HepG2 (cell line): ENCODE data around the gene LGALS16. TPM values are rescaled to one million over a fixed set of nuclear protein-coding genes. Genes with fewer than 3 reads are reported as not detected.

Source experiments
- AKAP8 ChIP-seq: sonication (generic); formaldehyde crosslinking; IDR thresholded peaks from 2 replicates; pipeline ENCODE4 v1.5.1; 2020; ENCODE audit warnings: mild to moderate bottlenecking, missing genetic modification reagents
- BHLHE40 ChIP-seq: IDR thresholded peaks from 2 replicates; pipeline ENCODE4 v1.6.1; 2011; ENCODE audit warnings: low read length, improper control_type of control experiment
- HDAC1 ChIP-seq: sonication (generic); formaldehyde crosslinking; IDR thresholded peaks from 2 replicates; pipeline ENCODE4 v1.5.1; 2020; ENCODE audit warnings: mild to moderate bottlenecking, missing genetic modification reagents
- MYC ChIP-seq: sonication (generic); formaldehyde crosslinking; IDR thresholded peaks from 2 replicates; pipeline ENCODE4 v1.9.0; 2021; ENCODE audit warnings: missing genetic modification reagents, borderline replicate concordance
- RFX5 ChIP-seq: IDR thresholded peaks from 2 replicates; pipeline ENCODE4 v1.6.1; 2011; ENCODE audit warnings: low read depth, low read length, improper control_type of control experiment
- ZNF136 ChIP-seq: sonication (generic); formaldehyde crosslinking; IDR thresholded peaks from 2 replicates; pipeline ENCODE4 v1.8.1; 2022; ENCODE audit warnings: low read depth, mild to moderate bottlenecking, moderate library complexity, missing genetic modification reagents
- ZNF205 ChIP-seq: IDR thresholded peaks from 2 replicates; pipeline ENCODE4 v1.6.1; 2018; ENCODE audit warnings: missing biosample characterization, missing genetic modification reagents
- ZNF343 ChIP-seq: sonication (generic); formaldehyde crosslinking; IDR thresholded peaks from 2 replicates; pipeline ENCODE4 v1.4.0; 2020; ENCODE audit warnings: mild to moderate bottlenecking, missing genetic modification reagents
- ZNF354B ChIP-seq: sonication (generic); formaldehyde crosslinking; IDR thresholded peaks from 2 replicates; pipeline ENCODE4 v1.8.0; 2022; ENCODE audit warnings: mild to moderate bottlenecking, missing genetic modification reagents
- ZNF605 ChIP-seq: sonication (generic); formaldehyde crosslinking; IDR thresholded peaks from 2 replicates; pipeline ENCODE4 v1.8.0; 2022; ENCODE audit warnings: mild to moderate bottlenecking, missing genetic modification reagents
- ZNF768 ChIP-seq: sonication (generic); formaldehyde crosslinking; IDR thresholded peaks from 2 replicates; pipeline ENCODE4 v1.4.0; 2020; ENCODE audit warnings: missing genetic modification reagents
- polyA plus RNA-seq, 8 experiments: library from polyadenylated mRNA; depleted of rRNA in 3 of 8; stranded (reverse) in 7 of 8; unstranded in 1 of 8; fragments of >200 nt; fragmentation: Illumina TruSeq in 4 of 8; extraction: Trizol in 4 of 8; gene quantifications; 2 replicates each; pipeline versions ENCODE4 v1.2.1 to v1.2.3, GENCODE V29; 2011 to 2016; ENCODE audit warnings: low read depth in 4 of 8, missing spikeins in 1 of 8, mixed read lengths in 1 of 8; ENCODE audit not compliant: insufficient read depth in 1 of 8
- total RNA-seq, 5 experiments: library from RNA; depleted of rRNA; stranded (reverse); fragments of >200 nt; fragmentation: Illumina TruSeq; extraction: Trizol; gene quantifications; 2 replicates each; pipeline ENCODE4 v1.2.3, GENCODE V29; 2016; ENCODE audit warnings: low read depth in 1 of 5
- TF ChIP-seq, protein P1 (sequence below): sonication (generic); formaldehyde crosslinking; IDR thresholded peaks from 2 replicates; pipeline ENCODE4 v1.4.0; 2020; ENCODE audit warnings: missing genetic modification reagents
- TF ChIP-seq, protein P2 (sequence below): sonication (generic); formaldehyde crosslinking; IDR thresholded peaks from one replicate; pipeline ENCODE4 v1.5.1; 2020; ENCODE audit warnings: mild to moderate bottlenecking, missing genetic modification reagents; ENCODE audit errors: not compliant biosample characterization
- TF ChIP-seq, protein P3 (sequence below): sonication (generic); formaldehyde crosslinking; IDR thresholded peaks from 2 replicates; pipeline ENCODE4 v1.4.0; 2020; ENCODE audit warnings: missing genetic modification reagents, borderline replicate concordance
- TF ChIP-seq, protein P4 (sequence below): sonication (generic); formaldehyde crosslinking; IDR thresholded peaks from 2 replicates; pipeline ENCODE4; 2020; ENCODE audit warnings: missing genetic modification reagents, mild to moderate bottlenecking, borderline replicate concordance
- TF ChIP-seq, protein P5 (sequence below): sonication (generic); formaldehyde crosslinking; IDR thresholded peaks from 2 replicates; pipeline ENCODE4 v1.4.0; 2020; ENCODE audit warnings: missing genetic modification reagents

The LGALS16 gene
- total and polyA plus RNA-seq, 2 of the 13 experiments (the other 11 are each of a cell fraction or from before 2014, with no cell fraction given), result not detected

DNA sequence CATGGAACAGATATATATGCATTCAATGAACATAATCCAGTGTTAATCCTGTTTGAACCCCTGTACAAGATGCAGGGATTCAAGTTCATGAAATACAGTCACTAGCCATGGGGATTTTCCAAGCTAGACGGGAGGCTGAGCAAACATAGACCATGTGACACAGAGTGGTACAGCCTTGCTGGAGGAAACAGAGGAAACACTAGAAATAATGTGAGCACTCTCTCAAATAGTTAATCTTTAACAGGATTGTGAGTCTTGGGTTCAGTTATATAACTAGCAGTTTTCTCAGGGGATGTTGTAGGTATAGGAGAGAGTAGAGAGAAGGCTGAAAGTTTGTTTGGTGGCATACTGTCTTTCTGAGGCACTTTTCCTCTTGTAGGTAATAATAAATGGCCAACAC, 13.9 kb upstream of the LGALS16 start (continued):
- TF ChIP-seq, protein P1, sequence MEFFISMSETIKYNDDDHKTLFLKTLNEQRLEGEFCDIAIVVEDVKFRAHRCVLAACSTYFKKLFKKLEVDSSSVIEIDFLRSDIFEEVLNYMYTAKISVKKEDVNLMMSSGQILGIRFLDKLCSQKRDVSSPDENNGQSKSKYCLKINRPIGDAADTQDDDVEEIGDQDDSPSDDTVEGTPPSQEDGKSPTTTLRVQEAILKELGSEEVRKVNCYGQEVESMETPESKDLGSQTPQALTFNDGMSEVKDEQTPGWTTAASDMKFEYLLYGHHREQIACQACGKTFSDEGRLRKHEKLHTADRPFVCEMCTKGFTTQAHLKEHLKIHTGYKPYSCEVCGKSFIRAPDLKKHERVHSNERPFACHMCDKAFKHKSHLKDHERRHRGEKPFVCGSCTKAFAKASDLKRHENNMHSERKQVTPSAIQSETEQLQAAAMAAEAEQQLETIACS (CRISPR knock-in tag), result no peak
- no peak for TF ChIP-seq ZNF343
- TF ChIP-seq, protein P2, sequence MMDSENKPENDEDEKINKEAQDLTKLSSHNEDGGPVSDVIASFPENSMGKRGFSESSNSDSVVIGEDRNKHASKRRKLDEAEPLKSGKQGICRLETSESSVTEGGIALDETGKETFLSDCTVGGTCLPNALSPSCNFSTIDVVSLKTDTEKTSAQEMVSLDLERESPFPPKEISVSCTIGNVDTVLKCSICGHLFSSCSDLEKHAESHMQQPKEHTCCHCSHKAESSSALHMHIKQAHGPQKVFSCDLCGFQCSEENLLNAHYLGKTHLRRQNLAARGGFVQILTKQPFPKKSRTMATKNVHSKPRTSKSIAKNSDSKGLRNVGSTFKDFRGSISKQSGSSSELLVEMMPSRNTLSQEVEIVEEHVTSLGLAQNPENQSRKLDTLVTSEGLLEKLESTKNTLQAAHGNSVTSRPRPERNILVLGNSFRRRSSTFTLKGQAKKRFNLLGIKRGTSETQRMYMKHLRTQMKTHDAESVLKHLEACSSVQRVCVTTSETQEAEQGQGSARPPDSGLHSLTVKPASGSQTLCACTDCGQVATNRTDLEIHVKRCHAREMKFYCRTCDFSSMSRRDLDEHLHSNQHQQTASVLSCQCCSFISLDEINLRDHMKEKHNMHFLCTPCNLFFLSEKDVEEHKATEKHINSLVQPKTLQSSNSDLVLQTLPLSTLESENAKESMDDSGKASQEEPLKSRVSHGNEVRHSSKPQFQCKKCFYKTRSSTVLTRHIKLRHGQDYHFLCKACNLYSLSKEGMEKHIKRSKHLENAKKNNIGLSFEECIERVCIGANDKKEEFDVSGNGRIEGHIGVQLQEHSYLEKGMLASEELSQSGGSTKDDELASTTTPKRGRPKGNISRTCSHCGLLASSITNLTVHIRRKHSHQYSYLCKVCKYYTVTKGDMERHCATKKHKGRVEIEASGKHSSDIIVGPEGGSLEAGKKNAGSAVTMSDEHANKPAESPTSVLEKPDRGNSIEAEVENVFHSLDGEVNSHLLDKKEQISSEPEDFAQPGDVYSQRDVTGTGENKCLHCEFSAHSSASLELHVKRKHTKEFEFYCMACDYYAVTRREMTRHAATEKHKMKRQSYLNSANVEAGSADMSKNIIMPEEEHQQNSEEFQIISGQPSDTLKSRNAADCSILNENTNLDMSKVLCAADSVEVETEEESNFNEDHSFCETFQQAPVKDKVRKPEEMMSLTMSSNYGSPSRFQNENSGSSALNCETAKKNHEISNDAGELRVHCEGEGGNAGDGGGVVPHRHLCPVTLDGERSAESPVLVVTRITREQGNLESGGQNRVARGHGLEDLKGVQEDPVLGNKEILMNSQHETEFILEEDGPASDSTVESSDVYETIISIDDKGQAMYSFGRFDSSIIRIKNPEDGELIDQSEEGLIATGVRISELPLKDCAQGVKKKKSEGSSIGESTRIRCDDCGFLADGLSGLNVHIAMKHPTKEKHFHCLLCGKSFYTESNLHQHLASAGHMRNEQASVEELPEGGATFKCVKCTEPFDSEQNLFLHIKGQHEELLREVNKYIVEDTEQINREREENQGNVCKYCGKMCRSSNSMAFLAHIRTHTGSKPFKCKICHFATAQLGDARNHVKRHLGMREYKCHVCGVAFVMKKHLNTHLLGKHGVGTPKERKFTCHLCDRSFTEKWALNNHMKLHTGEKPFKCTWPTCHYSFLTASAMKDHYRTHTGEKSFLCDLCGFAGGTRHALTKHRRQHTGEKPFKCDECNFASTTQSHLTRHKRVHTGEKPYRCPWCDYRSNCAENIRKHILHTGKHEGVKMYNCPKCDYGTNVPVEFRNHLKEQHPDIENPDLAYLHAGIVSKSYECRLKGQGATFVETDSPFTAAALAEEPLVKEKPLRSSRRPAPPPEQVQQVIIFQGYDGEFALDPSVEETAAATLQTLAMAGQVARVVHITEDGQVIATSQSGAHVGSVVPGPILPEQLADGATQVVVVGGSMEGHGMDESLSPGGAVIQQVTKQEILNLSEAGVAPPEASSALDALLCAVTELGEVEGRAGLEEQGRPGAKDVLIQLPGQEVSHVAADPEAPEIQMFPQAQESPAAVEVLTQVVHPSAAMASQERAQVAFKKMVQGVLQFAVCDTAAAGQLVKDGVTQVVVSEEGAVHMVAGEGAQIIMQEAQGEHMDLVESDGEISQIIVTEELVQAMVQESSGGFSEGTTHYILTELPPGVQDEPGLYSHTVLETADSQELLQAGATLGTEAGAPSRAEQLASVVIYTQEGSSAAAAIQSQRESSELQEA (CRISPR knock-in tag), result no peak
- TF ChIP-seq AKAP8 (CRISPR knock-in tag), result no peak
- no peak for TF ChIP-seq MYC (CRISPR knock-in tag)
- no peak for TF ChIP-seq RFX5
- TF ChIP-seq ZNF205 (CRISPR knock-in tag), result no peak
- TF ChIP-seq ZNF136 (CRISPR knock-in tag), result no peak
- TF ChIP-seq, protein P3, sequence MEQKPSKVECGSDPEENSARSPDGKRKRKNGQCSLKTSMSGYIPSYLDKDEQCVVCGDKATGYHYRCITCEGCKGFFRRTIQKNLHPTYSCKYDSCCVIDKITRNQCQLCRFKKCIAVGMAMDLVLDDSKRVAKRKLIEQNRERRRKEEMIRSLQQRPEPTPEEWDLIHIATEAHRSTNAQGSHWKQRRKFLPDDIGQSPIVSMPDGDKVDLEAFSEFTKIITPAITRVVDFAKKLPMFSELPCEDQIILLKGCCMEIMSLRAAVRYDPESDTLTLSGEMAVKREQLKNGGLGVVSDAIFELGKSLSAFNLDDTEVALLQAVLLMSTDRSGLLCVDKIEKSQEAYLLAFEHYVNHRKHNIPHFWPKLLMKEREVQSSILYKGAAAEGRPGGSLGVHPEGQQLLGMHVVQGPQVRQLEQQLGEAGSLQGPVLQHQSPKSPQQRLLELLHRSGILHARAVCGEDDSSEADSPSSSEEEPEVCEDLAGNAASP (CRISPR knock-in tag), result no peak
- no peak for TF ChIP-seq ZNF605
- TF ChIP-seq BHLHE40, result no peak
- no peak for TF ChIP-seq ZNF768 (CRISPR knock-in tag)
- TF ChIP-seq ZNF354B (CRISPR knock-in tag), result no peak
- TF ChIP-seq, protein P4, sequence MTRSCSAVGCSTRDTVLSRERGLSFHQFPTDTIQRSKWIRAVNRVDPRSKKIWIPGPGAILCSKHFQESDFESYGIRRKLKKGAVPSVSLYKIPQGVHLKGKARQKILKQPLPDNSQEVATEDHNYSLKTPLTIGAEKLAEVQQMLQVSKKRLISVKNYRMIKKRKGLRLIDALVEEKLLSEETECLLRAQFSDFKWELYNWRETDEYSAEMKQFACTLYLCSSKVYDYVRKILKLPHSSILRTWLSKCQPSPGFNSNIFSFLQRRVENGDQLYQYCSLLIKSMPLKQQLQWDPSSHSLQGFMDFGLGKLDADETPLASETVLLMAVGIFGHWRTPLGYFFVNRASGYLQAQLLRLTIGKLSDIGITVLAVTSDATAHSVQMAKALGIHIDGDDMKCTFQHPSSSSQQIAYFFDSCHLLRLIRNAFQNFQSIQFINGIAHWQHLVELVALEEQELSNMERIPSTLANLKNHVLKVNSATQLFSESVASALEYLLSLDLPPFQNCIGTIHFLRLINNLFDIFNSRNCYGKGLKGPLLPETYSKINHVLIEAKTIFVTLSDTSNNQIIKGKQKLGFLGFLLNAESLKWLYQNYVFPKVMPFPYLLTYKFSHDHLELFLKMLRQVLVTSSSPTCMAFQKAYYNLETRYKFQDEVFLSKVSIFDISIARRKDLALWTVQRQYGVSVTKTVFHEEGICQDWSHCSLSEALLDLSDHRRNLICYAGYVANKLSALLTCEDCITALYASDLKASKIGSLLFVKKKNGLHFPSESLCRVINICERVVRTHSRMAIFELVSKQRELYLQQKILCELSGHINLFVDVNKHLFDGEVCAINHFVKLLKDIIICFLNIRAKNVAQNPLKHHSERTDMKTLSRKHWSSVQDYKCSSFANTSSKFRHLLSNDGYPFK (CRISPR knock-in tag), result no peak
- TF ChIP-seq, protein P5, sequence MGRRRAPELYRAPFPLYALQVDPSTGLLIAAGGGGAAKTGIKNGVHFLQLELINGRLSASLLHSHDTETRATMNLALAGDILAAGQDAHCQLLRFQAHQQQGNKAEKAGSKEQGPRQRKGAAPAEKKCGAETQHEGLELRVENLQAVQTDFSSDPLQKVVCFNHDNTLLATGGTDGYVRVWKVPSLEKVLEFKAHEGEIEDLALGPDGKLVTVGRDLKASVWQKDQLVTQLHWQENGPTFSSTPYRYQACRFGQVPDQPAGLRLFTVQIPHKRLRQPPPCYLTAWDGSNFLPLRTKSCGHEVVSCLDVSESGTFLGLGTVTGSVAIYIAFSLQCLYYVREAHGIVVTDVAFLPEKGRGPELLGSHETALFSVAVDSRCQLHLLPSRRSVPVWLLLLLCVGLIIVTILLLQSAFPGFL (CRISPR knock-in tag), result no peak
- no peak for TF ChIP-seq HDAC1 (CRISPR knock-in tag)
